Endometrium (tissue), 2 donors: ENCODE results near the gene OVOL2.

Experiments
- FAIRE-seq: peaks from 2 replicates; lab custom pipeline; 2012; peaks lifted over from hg19 to GRCh38; lab: Jason Lieb, UNC
- donor health status: control.
- donor health status: control.

The OVOL2 gene

DNA sequence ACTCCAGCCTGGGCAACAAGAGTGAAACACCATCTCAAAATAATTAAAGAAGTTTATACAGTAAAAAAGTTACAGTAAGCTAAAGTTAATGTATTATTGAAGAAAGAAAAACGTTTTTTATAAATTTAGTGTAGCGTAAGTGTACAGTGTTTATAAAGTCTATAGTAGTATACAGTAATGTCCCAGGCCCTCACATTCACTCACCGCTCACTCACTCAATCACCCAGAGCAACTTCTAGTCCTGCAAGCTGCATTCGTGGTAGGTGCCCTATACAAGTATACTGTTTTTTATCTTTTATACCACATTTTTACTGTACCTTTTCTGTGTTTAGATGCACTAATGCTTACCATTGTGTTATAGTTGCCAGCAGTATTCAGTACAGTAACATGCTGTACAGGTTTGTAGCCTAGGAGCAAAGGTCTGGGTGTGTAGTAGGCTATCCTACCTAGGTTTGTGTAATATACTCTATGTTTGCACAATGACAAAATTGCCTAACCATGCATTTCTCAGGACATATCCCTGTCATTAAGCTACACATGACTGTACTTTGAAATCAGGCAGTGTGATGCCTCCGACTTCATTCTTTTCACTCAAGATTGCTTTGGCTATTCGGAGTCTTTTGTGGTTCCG lies 72.2 kb downstream of the OVOL2 start:
- no peak for FAIRE-seq

DNA sequence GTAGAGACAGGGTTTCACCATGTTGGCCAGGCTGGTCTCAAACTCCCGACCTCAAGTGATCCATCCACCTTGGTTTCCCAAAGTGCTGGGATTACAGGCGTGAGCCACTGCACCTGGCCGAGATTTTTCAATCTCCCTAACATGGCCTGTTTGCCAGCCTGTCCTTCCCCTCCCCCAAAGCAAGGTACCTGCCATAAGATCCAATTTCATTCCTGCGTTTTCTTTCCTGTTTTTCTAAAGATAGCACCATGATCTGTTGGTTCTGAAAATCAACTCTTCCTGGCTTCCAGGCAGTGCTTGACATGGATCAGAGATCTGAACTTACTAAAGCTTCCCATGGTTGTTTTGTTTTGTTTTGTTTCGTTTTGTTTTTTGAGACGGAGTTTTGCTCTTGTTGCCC lies 81.4 kb downstream of the OVOL2 start:
- FAIRE-seq, result no peak
